Measurements from ENCODE around the gene KRTAP10-11. TPM values are rescaled to one million over a fixed set of nuclear protein-coding genes. Genes with fewer than 3 reads are reported as not detected.
A peak's percentile ranks its signal among the peaks of the same experiment; 100 is the strongest.
"Not testable (repeated sequence)": the region's sequence is repeated elsewhere in the genome, so short reads cannot be mapped to it uniquely, and the experiment has no call there.

KRTAP10-11 gene
- total RNA-seq: not detected

GRCh38 chr21:44646366-44647221 is at the start of gene KRTAP10-11:
KRTAP10-11 (plus strand) TSS chr21:44646414; CDS start chr21:44646459, 45 bp downstream.
- H3K4me1 Mint-ChIP-seq (ENCODE audit: low read depth); DNase-seq; H3K36me3 Mint-ChIP-seq (ENCODE audit: low read depth); H3K27me3 Mint-ChIP-seq (ENCODE audit: low read depth); CTCF ChIA-PET; H3K27ac Mint-ChIP-seq; H3K4me3 Mint-ChIP-seq; intact Hi-C loops (cut with micrococcal nuclease): not testable (repeated sequence)
- peaks cover 24% of the 10 kb centered on the region for H3K9me3 Mint-ChIP-seq

- no peak for DNase-seq
- CTCF ChIA-PET: no interaction called here
- intact Hi-C loops (cut with micrococcal nuclease): no loop called here
- H3K27ac Mint-ChIP-seq: peak overlapping the region; percentile 7
- no peak overlapping the region for H3K4me3 Mint-ChIP-seq
- H3K27me3 Mint-ChIP-seq (ENCODE audit: low read depth): no peaks in the 10 kb centered on the region
- no peaks in the 10 kb centered on the region for H3K36me3 Mint-ChIP-seq (ENCODE audit: low read depth)
- peaks cover 5% of the 10 kb centered on the region for H3K9me3 Mint-ChIP-seq
- no peaks in the 10 kb centered on the region for H3K4me1 Mint-ChIP-seq (ENCODE audit: low read depth)
These were observed 48.2 kb upstream of the KRTAP10-11 start for GRCh38 chr21:44598061-44598460.

GRCh38 chr21:44599264-44600029 is 46.8 kb upstream of the KRTAP10-11 start:
- no peaks in the 10 kb centered on the region for H3K4me1 Mint-ChIP-seq (ENCODE audit: low read depth)
- H3K27ac Mint-ChIP-seq: no peak overlapping the region
- no peaks in the 10 kb centered on the region for H3K36me3 Mint-ChIP-seq (ENCODE audit: low read depth)
- H3K4me3 Mint-ChIP-seq: no peak overlapping the region
- intact Hi-C loops (cut with micrococcal nuclease): no loop called here
- DNase-seq: no peak
- peaks cover 5% of the 10 kb centered on the region for H3K9me3 Mint-ChIP-seq
- no peaks in the 10 kb centered on the region for H3K27me3 Mint-ChIP-seq (ENCODE audit: low read depth)
- CTCF ChIA-PET: no interaction called here

DNA sequence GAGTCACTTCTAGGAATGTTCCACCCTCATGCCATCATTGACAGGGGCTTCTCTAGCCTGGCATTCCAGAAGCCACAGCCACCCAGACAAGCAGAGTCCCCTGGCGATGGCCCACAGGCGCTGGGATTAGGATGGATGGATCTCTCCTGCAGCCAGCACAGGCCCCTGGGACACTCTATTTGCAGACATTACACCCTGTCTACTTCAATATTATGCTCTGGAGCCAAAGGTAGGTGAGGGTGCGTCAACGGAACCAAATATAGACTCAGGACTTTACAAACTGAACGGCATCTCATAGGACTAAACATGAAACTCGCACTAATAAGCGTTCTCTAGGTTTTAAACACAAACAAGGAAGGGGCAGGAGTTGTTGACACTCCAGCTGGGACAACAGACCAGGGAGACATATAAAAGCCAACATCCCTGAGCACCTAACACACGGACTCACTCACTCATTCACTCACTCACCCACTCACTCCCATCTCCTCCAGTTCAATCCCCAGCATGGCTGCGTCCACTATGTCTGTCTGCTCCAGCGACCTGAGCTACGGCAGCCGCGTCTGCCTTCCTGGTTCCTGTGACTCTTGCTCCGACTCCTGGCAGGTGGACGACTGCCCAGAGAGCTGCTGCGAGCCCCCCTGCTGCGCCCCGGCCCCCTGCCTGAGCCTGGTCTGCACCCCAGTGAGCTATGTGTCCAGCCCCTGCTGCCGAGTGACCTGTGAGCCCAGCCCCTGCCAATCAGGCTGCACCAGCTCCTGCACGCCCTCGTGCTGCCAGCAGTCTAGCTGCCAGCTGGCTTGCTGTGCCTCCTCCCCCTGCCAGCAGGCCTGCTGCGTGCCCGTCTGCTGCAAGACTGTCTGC is 45.9 kb upstream of the KRTAP10-11 start, which contains the start of gene KRTAP10-7:
Gene KRTAP10-7 (plus strand): TSS at position 480 of the 861 bp plus-strand sequence. CDS start 25 bp downstream, at position 505.
- H3K4me3 Mint-ChIP-seq; intact Hi-C loops (cut with micrococcal nuclease); H3K27ac Mint-ChIP-seq; CTCF ChIA-PET; H3K27me3 Mint-ChIP-seq (ENCODE audit: low read depth); H3K4me1 Mint-ChIP-seq (ENCODE audit: low read depth); H3K9me3 Mint-ChIP-seq; H3K36me3 Mint-ChIP-seq (ENCODE audit: low read depth); DNase-seq: not testable (repeated sequence)

- H3K36me3 Mint-ChIP-seq (ENCODE audit: low read depth); H3K4me1 Mint-ChIP-seq (ENCODE audit: low read depth); DNase-seq; H3K27ac Mint-ChIP-seq; H3K9me3 Mint-ChIP-seq; intact Hi-C loops (cut with micrococcal nuclease); H3K27me3 Mint-ChIP-seq (ENCODE audit: low read depth); H3K4me3 Mint-ChIP-seq: not testable (repeated sequence)
- CTCF ChIA-PET: interaction anchor here (1.4 kb wide), 1 partner anchor 19 kb away, joined by 3 read pairs; no protein-coding TSS in a partner anchor
These were observed 45.1 kb upstream of the KRTAP10-11 start for GRCh38 chr21:44601091-44601490.

- H3K27ac Mint-ChIP-seq: no peak overlapping the region
- H3K4me1 Mint-ChIP-seq (ENCODE audit: low read depth): no peaks in the 10 kb centered on the region
- H3K9me3 Mint-ChIP-seq: peaks cover 5% of the 10 kb centered on the region
- DNase-seq: no peak
- H3K4me3 Mint-ChIP-seq: no peak overlapping the region
- CTCF ChIA-PET: interaction anchor here (1.4 kb wide), 1 partner anchor 18 kb away, joined by 3 read pairs; no protein-coding TSS in a partner anchor
- no peaks in the 10 kb centered on the region for H3K27me3 Mint-ChIP-seq (ENCODE audit: low read depth)
- intact Hi-C loops (cut with micrococcal nuclease): no loop called here
- H3K36me3 Mint-ChIP-seq (ENCODE audit: low read depth): no peaks in the 10 kb centered on the region
These were observed 44.4 kb upstream of the KRTAP10-11 start for GRCh38 chr21:44601596-44602462.

DNA sequence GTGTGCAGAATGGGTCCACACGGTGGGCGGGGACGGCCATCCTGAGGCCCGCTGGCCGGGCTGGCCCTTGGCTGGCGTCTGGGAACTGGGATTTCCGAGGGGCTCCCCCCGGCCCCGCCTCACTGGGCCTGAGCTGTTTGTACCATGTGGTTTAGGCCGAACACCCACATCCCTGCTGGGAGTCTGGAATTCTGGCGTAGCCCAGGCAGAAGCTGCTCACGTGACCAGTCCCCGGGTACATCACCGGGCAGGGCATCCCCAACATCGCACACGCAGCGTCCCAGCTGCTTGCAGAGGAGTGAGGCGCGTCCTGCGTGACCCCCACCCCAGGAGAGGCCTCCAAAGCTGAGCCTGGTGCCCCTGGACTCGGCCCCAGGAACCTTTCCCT is 43.8 kb upstream of the KRTAP10-11 start:
- Mint-ChIP-seq H3K27me3 (ENCODE audit: low read depth) (no peaks in the 10 kb centered on the region), H3K4me1 (ENCODE audit: low read depth) (no peaks in the 10 kb centered on the region), H3K36me3 (ENCODE audit: low read depth) (no peaks in the 10 kb centered on the region), H3K4me3 (no peak overlapping the region), H3K9me3 (peaks cover 5% of the 10 kb centered on the region), H3K27ac (no peak overlapping the region)
- intact Hi-C loops (cut with micrococcal nuclease): no loop called here
- no peak for DNase-seq
- CTCF ChIA-PET: interaction anchor here (1.4 kb wide), 1 partner anchor 17 kb away, joined by 3 read pairs; no protein-coding TSS in a partner anchor

- H3K4me1 Mint-ChIP-seq (ENCODE audit: low read depth): no peaks in the 10 kb centered on the region
- H3K36me3 Mint-ChIP-seq (ENCODE audit: low read depth): no peaks in the 10 kb centered on the region
- intact Hi-C loops (cut with micrococcal nuclease): no loop called here
- H3K27me3 Mint-ChIP-seq (ENCODE audit: low read depth): no peaks in the 10 kb centered on the region
- peaks cover 5% of the 10 kb centered on the region for H3K9me3 Mint-ChIP-seq
- no peak for DNase-seq
- H3K4me3 Mint-ChIP-seq: no peak overlapping the region
- CTCF ChIA-PET: no interaction called here
- H3K27ac Mint-ChIP-seq: no peak overlapping the region
These were observed 42.9 kb upstream of the KRTAP10-11 start for GRCh38 chr21:44603109-44603875.

DNA sequence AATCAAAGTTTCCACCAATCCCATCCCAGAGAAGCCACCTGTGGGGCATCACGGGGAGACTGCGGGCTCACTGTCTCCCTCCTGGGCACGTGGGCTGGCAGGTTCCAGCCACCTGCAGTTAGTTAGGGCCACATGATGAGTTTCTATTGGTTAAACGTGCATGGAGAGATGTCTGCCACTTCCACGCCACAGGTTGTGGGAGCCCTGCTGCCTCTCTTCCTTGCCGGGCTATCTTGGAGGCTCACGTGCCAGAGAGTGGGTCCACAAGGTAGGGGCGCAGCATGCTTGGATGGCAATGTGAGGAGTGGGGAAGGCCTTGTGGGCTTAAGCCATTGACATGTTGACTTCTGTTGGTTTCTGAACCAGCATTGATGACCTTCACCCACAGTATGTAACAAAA is 42.3 kb upstream of the KRTAP10-11 start:
- intact Hi-C loops (cut with micrococcal nuclease): no loop called here
- peaks cover 2% of the 10 kb centered on the region for H3K9me3 Mint-ChIP-seq
- no peaks in the 10 kb centered on the region for H3K27me3 Mint-ChIP-seq (ENCODE audit: low read depth)

GRCh38 chr21:44606495-44606894 is 39.7 kb upstream of the KRTAP10-11 start:
- H3K4me3 Mint-ChIP-seq: no peak overlapping the region
- no peaks in the 10 kb centered on the region for H3K27me3 Mint-ChIP-seq (ENCODE audit: low read depth)
- H3K27ac Mint-ChIP-seq: no peak overlapping the region
- H3K9me3 Mint-ChIP-seq: peaks cover 20% of the 10 kb centered on the region
- DNase-seq: no peak
- H3K36me3 Mint-ChIP-seq (ENCODE audit: low read depth): no peaks in the 10 kb centered on the region
- no peaks in the 10 kb centered on the region for H3K4me1 Mint-ChIP-seq (ENCODE audit: low read depth)
- CTCF ChIA-PET: no interaction called here
- intact Hi-C loops (cut with micrococcal nuclease): no loop called here

More for the DNA sequence above, 42.3 kb upstream of the KRTAP10-11 start:
- Mint-ChIP-seq H3K36me3 (ENCODE audit: low read depth) (no peaks in the 10 kb centered on the region), H3K27ac (no peak overlapping the region), H3K4me1 (ENCODE audit: low read depth) (no peaks in the 10 kb centered on the region), H3K4me3 (no peak overlapping the region)
- CTCF ChIA-PET: no interaction called here
- no peak for DNase-seq

GRCh38 chr21:44609193-44609592 is 37.0 kb upstream of the KRTAP10-11 start:
- Mint-ChIP-seq H3K9me3 (peaks cover 20% of the 10 kb centered on the region), H3K4me3 (no peak overlapping the region), H3K27me3 (ENCODE audit: low read depth) (no peaks in the 10 kb centered on the region), H3K36me3 (ENCODE audit: low read depth) (no peaks in the 10 kb centered on the region), H3K27ac (no peak overlapping the region), H3K4me1 (ENCODE audit: low read depth) (no peaks in the 10 kb centered on the region)
- intact Hi-C loops (cut with micrococcal nuclease): no loop called here
- DNase-seq: no peak
- CTCF ChIA-PET: no interaction called here

Measured in activated naive CD4-positive, alpha-beta T cell treated with anti-CD3 and anti-CD28 coated beads for 36 hours (primary cell).